Prostate gland (tissue), 2 donors: ENCODE measurements around the gene SAMHD1. TPM values are rescaled to one million over a fixed set of nuclear protein-coding genes. Genes with fewer than 3 reads are reported as not detected.

Experiments used
- DNase-seq: peaks from one replicate; pipeline ENCODE4 v3.0.0-alpha.2; 2019; ENCODE audit warnings: low spot score
- H3K27ac ChIP-seq, 2 donors: fragments of 200-600 bp; sonication (generic); 2 replicates each; pipeline ENCODE4 v1.5.1; 2017 to 2019
- H3K27me3 ChIP-seq: fragments of 200-600 bp; sonication (generic); replicated peaks from 2 replicates; pipeline ENCODE4 v1.5.1; 2019; ENCODE audit not compliant: insufficient read depth
- H3K36me3 ChIP-seq, 2 donors: fragments of 200-600 bp; sonication (generic); 1 replicate in 1 of 2; 2 replicates in 1 of 2; pipeline versions ENCODE4 v1.5.1 to v1.8.1; 2017 to 2019
- H3K4me1 ChIP-seq: fragments of 200-600 bp; sonication (generic); replicated peaks from 2 replicates; pipeline ENCODE4 v1.5.1; 2019
- H3K4me3 ChIP-seq, 2 donors: fragments of 200-600 bp; sonication (generic); 2 replicates each; pipeline ENCODE4 v1.5.1; 2017 to 2019
- H3K9me3 ChIP-seq: fragments of 200-600 bp; sonication (generic); 2 replicates; pipeline ENCODE4 v1.5.1; 2017
- CTCF ChIP-seq, 4 experiments: fragments of 200-600 bp in 2 of 4; fragments of 450-650 bp in 2 of 4; sonication (generic) in 2 of 4; IDR thresholded peaks; 1 replicate in 3 of 4; 2 replicates in 1 of 4; pipeline ENCODE4 v1.5.1; 2016 to 2019; ENCODE audit warnings: antibody characterized with exemption in 4 of 4, mild to moderate bottlenecking in 2 of 4, moderate library complexity in 2 of 4
- POLR2A ChIP-seq: fragments of 450-650 bp; IDR thresholded peaks from one replicate; pipeline ENCODE4 v1.6.1; 2016; ENCODE audit warnings: antibody characterized with exemption, mild to moderate bottlenecking
- POLR2AphosphoS5 ChIP-seq: sonication (generic); formaldehyde crosslinking; IDR thresholded peaks from one replicate; pipeline ENCODE4 v1.6.1; 2017; ENCODE audit warnings: antibody characterized with exemption
- WGBS: methylation state at CpG from one replicate; pipeline ENCODE4 v1.1.5; 2018; 5-methylcytosine and 5-hydroxymethylcytosine counted together
- intact Hi-C: fragments of 100-400 bp; cut with DNase I; formaldehyde crosslinking; loops from one replicate; pipeline ENCODE4 v1.14.2; 2022
- total RNA-seq, 2 donors: library from RNA; depleted of rRNA; stranded (reverse); fragments of >200 nt; gene quantifications; one replicate each; pipeline ENCODE4 v1.1.0, GENCODE V29; 2016

Gene SAMHD1
- total RNA-seq, 2 donors from 2014 or later: 24.9 to 72.2 TPM

DNA sequence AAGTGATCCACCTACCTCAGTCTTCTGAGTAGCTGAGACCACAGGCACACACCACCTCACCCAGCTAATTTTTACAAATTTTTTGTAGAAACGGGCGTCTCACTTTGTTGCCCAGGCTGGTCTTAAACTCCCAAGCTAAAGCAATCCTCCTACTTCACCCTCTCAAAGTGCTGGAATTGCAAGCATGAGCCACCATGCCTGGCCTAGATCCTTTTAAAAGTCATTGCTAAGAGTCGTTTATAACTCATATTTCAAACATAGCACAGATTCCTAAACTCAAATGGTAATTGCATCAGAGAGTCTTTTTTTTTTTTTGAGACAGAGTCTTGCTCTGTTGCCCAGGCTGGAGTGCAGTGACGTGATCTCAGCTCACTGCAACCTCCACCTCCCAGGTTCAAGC lies 7.7 kb upstream of the SAMHD1 start:
- 71% methylated on average over 4 of the region's 4 CpGs for WGBS
- H3K4me3 ChIP-seq: no peak overlapping the region
- no peaks in the 10 kb centered on the region for H3K4me1 ChIP-seq
- H3K36me3 ChIP-seq: no peaks in the 10 kb centered on the region
- no peak for DNase-seq
- no peaks in the 10 kb centered on the region for H3K27me3 ChIP-seq
- no peaks in the 10 kb centered on the region for H3K9me3 ChIP-seq
- intact Hi-C loops: no loop called here
- TF ChIP-seq POLR2A (no peak), CTCF (IDR thresholded peaks at IDR 0.05) (no peak), POLR2AphosphoS5 (no peak)
- no peak overlapping the region for H3K27ac ChIP-seq

GRCh38 chr20:36957875-36958667 lies 6.6 kb upstream of the SAMHD1 start:
- Histone ChIP-seq H3K4me1 (no peaks in the 10 kb centered on the region), H3K27ac (no peak overlapping the region), H3K4me3 (no peak overlapping the region), H3K27me3 (no peaks in the 10 kb centered on the region), H3K9me3 (no peaks in the 10 kb centered on the region), H3K36me3 (no peaks in the 10 kb centered on the region)
- TF ChIP-seq CTCF (IDR thresholded peaks at IDR 0.05): no peak
- no peak for DNase-seq
- WGBS: 92% methylated on average over 10 of the region's 10 CpGs
- intact Hi-C loops: no loop called here

DNA sequence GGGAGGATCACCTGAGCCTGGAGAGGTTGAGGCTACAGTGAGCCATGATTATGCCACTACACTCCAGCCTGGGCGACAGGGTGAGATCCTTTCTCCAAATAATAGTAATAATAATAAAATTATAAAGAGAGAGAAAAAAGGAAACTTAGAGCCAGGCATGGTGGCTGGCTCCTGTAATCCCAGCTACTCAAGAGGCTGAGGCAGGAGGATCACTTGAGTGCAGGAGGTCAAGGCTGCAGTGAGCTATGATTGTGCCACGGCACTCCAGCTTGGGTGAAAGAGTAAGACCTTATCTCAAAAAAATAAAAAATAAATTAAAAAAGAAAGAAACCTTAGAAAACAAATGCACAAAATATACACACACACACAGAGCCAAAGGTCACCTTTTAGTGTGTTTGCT lies 5.2 kb upstream of the SAMHD1 start:
- 93% methylated on average over 2 of the region's 2 CpGs for WGBS
- no peaks in the 10 kb centered on the region for H3K4me1 ChIP-seq
- no peak for DNase-seq
- TF ChIP-seq CTCF (IDR thresholded peaks at IDR 0.05) (no peak), POLR2AphosphoS5 (no peak), POLR2A (no peak)
- H3K36me3 ChIP-seq: no peaks in the 10 kb centered on the region
- H3K4me3 ChIP-seq: no peak overlapping the region
- H3K27me3 ChIP-seq: no peaks in the 10 kb centered on the region
- intact Hi-C loops: no loop called here
- H3K27ac ChIP-seq: no peak overlapping the region
- no peaks in the 10 kb centered on the region for H3K9me3 ChIP-seq

DNA sequence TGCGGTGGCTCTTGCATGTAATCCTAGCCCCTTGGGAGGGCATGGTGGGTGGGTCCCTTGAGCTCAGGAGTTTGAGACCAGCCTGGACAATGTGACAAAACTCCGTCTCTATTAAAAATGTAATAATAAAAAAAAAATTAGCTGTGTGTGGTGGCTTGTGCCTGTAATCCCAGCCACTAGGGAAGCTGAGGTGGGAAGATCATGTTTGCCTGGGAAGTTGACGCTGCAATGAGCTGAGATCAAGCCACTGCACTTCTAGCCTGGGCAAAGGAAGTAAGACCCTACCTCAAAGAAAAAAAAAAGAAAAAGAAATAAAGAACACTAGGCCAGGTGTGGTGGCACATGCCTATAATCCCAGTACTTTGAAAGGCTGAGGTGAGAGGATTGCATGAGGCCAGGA lies 4.5 kb upstream of the SAMHD1 start:
- no peaks in the 10 kb centered on the region for H3K4me1 ChIP-seq
- DNase-seq: no peak
- H3K27ac ChIP-seq: no peak overlapping the region
- H3K4me3 ChIP-seq: no peak overlapping the region
- H3K36me3 ChIP-seq: no peaks in the 10 kb centered on the region
- 89% methylated on average over 3 of the region's 3 CpGs for WGBS
- no peak for TF ChIP-seq POLR2A
- no peak for TF ChIP-seq POLR2AphosphoS5
- TF ChIP-seq CTCF (IDR thresholded peaks at IDR 0.05): no peak
- no peaks in the 10 kb centered on the region for H3K27me3 ChIP-seq
- intact Hi-C loops: no loop called here
- H3K9me3 ChIP-seq: no peaks in the 10 kb centered on the region

DNA sequence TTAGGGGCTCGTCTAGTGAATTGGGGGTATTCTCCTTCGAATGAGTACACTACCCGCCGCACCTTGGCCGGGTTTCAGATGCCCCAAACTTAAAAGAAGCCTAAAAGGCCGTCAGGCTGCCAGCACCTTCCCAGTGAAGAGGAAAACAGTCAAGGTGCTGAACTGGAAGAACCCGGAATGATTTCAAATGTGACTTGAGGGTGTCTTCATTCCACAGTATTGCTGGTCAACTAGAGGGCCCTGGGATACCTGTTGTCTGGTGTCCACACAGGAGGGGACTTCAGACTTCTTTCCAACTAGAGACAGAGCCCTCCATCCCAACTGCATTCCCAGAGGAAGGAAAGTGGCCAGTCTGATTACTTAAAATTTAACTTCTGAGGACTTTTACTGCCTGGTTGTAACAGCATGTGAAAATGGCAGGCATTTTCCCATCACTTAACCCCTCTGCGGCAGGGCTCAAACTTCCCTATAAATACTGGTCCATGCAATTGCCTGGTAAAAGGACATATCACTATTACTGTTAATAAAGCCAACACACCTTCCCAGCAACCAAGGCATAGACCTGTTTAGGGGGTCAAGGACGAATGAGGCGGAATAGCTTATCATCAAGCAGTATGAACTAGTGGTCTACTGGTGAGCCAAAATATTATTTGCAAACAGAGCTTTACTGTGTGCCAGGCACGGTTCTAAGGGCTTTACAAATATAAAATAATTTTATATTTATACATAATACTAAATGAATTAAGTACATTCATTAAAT lies 651 bp upstream of the SAMHD1 start:
- no peak for DNase-seq

More for the DNA sequence above, 651 bp upstream of the SAMHD1 start:
- TF ChIP-seq POLR2A: no peak
- TF ChIP-seq POLR2AphosphoS5: no peak
- TF ChIP-seq CTCF (IDR thresholded peaks at IDR 0.05): no peak
- no peaks in the 10 kb centered on the region for H3K36me3 ChIP-seq
- intact Hi-C loops: no loop called here
- H3K27ac ChIP-seq: peak overlapping the region; percentile 77 to 83
- peak overlapping the region; percentile 69 to 94 for H3K4me3 ChIP-seq
- 30% methylated on average over 11 of the region's 11 CpGs for WGBS
- H3K27me3 ChIP-seq: no peaks in the 10 kb centered on the region
- H3K4me1 ChIP-seq: no peaks in the 10 kb centered on the region
- no peaks in the 10 kb centered on the region for H3K9me3 ChIP-seq
